ENCODE results near the gene FANCC.

Gene FANCC

GRCh38 chr9:95108777-95109176 is 208.7 kb downstream of the FANCC start:
- TF ChIP-seq CTCF (conservative IDR thresholded peaks at IDR 0.05; ENCODE audit: low read depth, low read length), result no peak
- no peak overlapping the region for H3K4me3 ChIP-seq (ENCODE audit: low read length)
- DNase-seq (ENCODE audit: low read depth), result no peak

GRCh38 chr9:95107976-95108375 is 209.5 kb downstream of the FANCC start:
- H3K4me3 ChIP-seq (ENCODE audit: low read length), result no peak overlapping the region
- DNase-seq (ENCODE audit: low read depth), result no peak
- no peak for TF ChIP-seq CTCF (conservative IDR thresholded peaks at IDR 0.05; ENCODE audit: low read depth, low read length)

GRCh38 chr9:95107001-95107749 is 210.3 kb downstream of the FANCC start:
- TF ChIP-seq CTCF (conservative IDR thresholded peaks at IDR 0.05; ENCODE audit: low read depth, low read length), result peak; percentile 27
- no peak overlapping the region for H3K4me3 ChIP-seq (ENCODE audit: low read length)
- peak; percentile 83 for DNase-seq (ENCODE audit: low read depth)

GRCh38 chr9:95105519-95106287 is 211.8 kb downstream of the FANCC start:
- TF ChIP-seq CTCF (conservative IDR thresholded peaks at IDR 0.05; ENCODE audit: low read depth, low read length), result no peak

GRCh38 chr9:95104980-95105379 is 212.5 kb downstream of the FANCC start:
- DNase-seq (ENCODE audit: low read depth), result no peak
- no peak overlapping the region for H3K4me3 ChIP-seq (ENCODE audit: low read length)
- no peak for TF ChIP-seq CTCF (conservative IDR thresholded peaks at IDR 0.05; ENCODE audit: low read depth, low read length)

More at GRCh38 chr9:95105519-95106287, 211.8 kb downstream of the FANCC start:
- no peak for DNase-seq (ENCODE audit: low read depth)
- no peak overlapping the region for H3K4me3 ChIP-seq (ENCODE audit: low read length)

GRCh38 chr9:95104581-95104960 is 212.9 kb downstream of the FANCC start:
- no peak for TF ChIP-seq CTCF (conservative IDR thresholded peaks at IDR 0.05; ENCODE audit: low read depth, low read length)
- H3K4me3 ChIP-seq (ENCODE audit: low read length), result no peak overlapping the region
- DNase-seq (ENCODE audit: low read depth), result no peak

Data from retinal pigment epithelial cell (primary cell).